ENCODE results near the gene CCDC171. TPM values are rescaled to one million over a fixed set of nuclear protein-coding genes. Genes with fewer than 3 reads are reported as not detected.

The CCDC171 gene
- total RNA-seq, 1 experiment from 2014 or later = 2.4 TPM

DNA sequence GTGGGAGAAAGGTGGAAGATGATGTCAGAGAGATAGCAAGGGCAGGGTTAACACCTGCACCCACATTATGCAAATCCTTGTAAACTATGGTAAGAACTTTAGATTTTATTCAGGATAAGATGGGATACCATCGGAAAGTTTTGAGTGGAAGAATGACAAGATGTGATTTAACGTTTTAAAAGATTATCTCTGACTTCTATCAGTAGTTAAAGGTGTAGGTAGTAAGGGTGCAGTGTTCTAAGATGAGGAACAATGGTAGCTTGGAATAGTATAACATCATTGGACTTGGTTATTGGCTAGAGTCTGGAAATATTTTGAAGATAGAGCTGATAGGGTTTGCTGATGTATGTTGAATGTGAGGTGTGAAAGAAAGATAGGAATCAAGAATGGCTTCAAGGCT, 211.3 kb downstream of the CCDC171 start:
- H2BK120ac ChIP-seq (ENCODE audit: low read depth, low read length, poor library complexity, severe bottlenecking) = no peak overlapping the region
- Mint-ChIP-seq H3K27me3 (ENCODE audit: low read depth) (no peaks in the 10 kb centered on the region), H3K4me1 (no peaks in the 10 kb centered on the region), H3K9me3 (no peaks in the 10 kb centered on the region), H3K36me3 (ENCODE audit: insufficient read depth in 1 of 3, low read depth in 3 of 3) (no peaks in the 10 kb centered on the region), H3K27ac (no peak overlapping the region), H3K4me3 (no peak overlapping the region)
- no peak overlapping the region for H4K91ac ChIP-seq (ENCODE audit: insufficient read length, low read depth, low read length)
- H3T11ph ChIP-seq (ENCODE audit: low read length) = no peak overlapping the region
- no peaks in the 10 kb centered on the region for H3K79me1 ChIP-seq (ENCODE audit: insufficient read depth, low read depth, low read length, poor library complexity, severe bottlenecking)
- H3K79me2 ChIP-seq (ENCODE audit: insufficient read depth, low read length) = no peaks in the 10 kb centered on the region
- H3K27me3 ChIP-seq (ENCODE audit: insufficient read depth, low read length) = no peaks in the 10 kb centered on the region
- TF ChIP-seq, protein P1, sequence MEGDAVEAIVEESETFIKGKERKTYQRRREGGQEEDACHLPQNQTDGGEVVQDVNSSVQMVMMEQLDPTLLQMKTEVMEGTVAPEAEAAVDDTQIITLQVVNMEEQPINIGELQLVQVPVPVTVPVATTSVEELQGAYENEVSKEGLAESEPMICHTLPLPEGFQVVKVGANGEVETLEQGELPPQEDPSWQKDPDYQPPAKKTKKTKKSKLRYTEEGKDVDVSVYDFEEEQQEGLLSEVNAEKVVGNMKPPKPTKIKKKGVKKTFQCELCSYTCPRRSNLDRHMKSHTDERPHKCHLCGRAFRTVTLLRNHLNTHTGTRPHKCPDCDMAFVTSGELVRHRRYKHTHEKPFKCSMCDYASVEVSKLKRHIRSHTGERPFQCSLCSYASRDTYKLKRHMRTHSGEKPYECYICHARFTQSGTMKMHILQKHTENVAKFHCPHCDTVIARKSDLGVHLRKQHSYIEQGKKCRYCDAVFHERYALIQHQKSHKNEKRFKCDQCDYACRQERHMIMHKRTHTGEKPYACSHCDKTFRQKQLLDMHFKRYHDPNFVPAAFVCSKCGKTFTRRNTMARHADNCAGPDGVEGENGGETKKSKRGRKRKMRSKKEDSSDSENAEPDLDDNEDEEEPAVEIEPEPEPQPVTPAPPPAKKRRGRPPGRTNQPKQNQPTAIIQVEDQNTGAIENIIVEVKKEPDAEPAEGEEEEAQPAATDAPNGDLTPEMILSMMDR (conservative IDR thresholded peaks at IDR 0.05) = no peak
- H2AFZ ChIP-seq (ENCODE audit: low read length) = no peak overlapping the region
- no peak overlapping the region for H3K27ac ChIP-seq (ENCODE audit: insufficient read length, low read depth, low read length)
- no peak for DNase-seq
- no peak overlapping the region for H3K18ac ChIP-seq (ENCODE audit: insufficient read length, low read depth, low read length)
- H4K20me1 ChIP-seq (ENCODE audit: control insufficient read depth, insufficient read depth, insufficient read length) = no peaks in the 10 kb centered on the region
- H3K9ac ChIP-seq (ENCODE audit: extremely low read depth, insufficient read length, low read length) = no peak overlapping the region
- no CpG with 5 or more reads among the region's 2 CpGs for WGBS (ENCODE audit: extremely low coverage, insufficient read length, low lambda C conversion rate)
- H3K14ac ChIP-seq (ENCODE audit: insufficient read depth, low read length) = no peak overlapping the region
- no peak overlapping the region for H4K8ac ChIP-seq (replicated peaks; ENCODE audit: insufficient read length, low read depth, low read length)
- H2BK5ac ChIP-seq (ENCODE audit: insufficient read length, low read length) = no peak overlapping the region
- H2BK15ac ChIP-seq (ENCODE audit: low read depth, low read length) = no peak overlapping the region
- no peak overlapping the region for H3K4ac ChIP-seq (ENCODE audit: low read depth, low read length)
- no peak overlapping the region for H3K23ac ChIP-seq (ENCODE audit: insufficient read length, low read depth, low read length)
- H3K4me2 ChIP-seq (ENCODE audit: insufficient read depth, insufficient read length, low read length) = no peak overlapping the region
- H2BK12ac ChIP-seq (ENCODE audit: insufficient read length, low read depth, low read length) = no peak overlapping the region
- no peak overlapping the region for H4K5ac ChIP-seq (ENCODE audit: insufficient read length, low read depth, low read length)
- H3K23me2 ChIP-seq (ENCODE audit: insufficient read length, low read depth, low read length, poor library complexity, severe bottlenecking) = no peaks in the 10 kb centered on the region
- no peak overlapping the region for H3K56ac ChIP-seq (ENCODE audit: insufficient read length, low read depth, low read length)
- no peak overlapping the region for H2BK20ac ChIP-seq (ENCODE audit: low read depth, low read length, poor library complexity, severe bottlenecking)
- no peak overlapping the region for H2AK5ac ChIP-seq (ENCODE audit: insufficient read length, low read length)
- H3K9me3 ChIP-seq (ENCODE audit: control insufficient read depth, low read depth, low read length) = no peaks in the 10 kb centered on the region
- H3K4me1 ChIP-seq (ENCODE audit: insufficient read depth, low read length) = no peaks in the 10 kb centered on the region

All from H9 (cell line).